Vein endothelial cell (primary cell): ENCODE measurements around the gene FKBP15. TPM values are rescaled to one million over a fixed set of nuclear protein-coding genes. Genes with fewer than 3 reads are reported as not detected.

Experiments used
- total RNA-seq: library from RNA; depleted of rRNA; stranded (reverse); fragments of >200 nt; gene quantifications from 2 replicates; pipeline ENCODE4 v1.2.3, GENCODE V29; 2012

FKBP15 gene, protein sequence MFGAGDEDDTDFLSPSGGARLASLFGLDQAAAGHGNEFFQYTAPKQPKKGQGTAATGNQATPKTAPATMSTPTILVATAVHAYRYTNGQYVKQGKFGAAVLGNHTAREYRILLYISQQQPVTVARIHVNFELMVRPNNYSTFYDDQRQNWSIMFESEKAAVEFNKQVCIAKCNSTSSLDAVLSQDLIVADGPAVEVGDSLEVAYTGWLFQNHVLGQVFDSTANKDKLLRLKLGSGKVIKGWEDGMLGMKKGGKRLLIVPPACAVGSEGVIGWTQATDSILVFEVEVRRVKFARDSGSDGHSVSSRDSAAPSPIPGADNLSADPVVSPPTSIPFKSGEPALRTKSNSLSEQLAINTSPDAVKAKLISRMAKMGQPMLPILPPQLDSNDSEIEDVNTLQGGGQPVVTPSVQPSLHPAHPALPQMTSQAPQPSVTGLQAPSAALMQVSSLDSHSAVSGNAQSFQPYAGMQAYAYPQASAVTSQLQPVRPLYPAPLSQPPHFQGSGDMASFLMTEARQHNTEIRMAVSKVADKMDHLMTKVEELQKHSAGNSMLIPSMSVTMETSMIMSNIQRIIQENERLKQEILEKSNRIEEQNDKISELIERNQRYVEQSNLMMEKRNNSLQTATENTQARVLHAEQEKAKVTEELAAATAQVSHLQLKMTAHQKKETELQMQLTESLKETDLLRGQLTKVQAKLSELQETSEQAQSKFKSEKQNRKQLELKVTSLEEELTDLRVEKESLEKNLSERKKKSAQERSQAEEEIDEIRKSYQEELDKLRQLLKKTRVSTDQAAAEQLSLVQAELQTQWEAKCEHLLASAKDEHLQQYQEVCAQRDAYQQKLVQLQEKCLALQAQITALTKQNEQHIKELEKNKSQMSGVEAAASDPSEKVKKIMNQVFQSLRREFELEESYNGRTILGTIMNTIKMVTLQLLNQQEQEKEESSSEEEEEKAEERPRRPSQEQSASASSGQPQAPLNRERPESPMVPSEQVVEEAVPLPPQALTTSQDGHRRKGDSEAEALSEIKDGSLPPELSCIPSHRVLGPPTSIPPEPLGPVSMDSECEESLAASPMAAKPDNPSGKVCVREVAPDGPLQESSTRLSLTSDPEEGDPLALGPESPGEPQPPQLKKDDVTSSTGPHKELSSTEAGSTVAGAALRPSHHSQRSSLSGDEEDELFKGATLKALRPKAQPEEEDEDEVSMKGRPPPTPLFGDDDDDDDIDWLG
- 24.2 and 28.8 TPM in 2 replicates for total RNA-seq

DNA sequence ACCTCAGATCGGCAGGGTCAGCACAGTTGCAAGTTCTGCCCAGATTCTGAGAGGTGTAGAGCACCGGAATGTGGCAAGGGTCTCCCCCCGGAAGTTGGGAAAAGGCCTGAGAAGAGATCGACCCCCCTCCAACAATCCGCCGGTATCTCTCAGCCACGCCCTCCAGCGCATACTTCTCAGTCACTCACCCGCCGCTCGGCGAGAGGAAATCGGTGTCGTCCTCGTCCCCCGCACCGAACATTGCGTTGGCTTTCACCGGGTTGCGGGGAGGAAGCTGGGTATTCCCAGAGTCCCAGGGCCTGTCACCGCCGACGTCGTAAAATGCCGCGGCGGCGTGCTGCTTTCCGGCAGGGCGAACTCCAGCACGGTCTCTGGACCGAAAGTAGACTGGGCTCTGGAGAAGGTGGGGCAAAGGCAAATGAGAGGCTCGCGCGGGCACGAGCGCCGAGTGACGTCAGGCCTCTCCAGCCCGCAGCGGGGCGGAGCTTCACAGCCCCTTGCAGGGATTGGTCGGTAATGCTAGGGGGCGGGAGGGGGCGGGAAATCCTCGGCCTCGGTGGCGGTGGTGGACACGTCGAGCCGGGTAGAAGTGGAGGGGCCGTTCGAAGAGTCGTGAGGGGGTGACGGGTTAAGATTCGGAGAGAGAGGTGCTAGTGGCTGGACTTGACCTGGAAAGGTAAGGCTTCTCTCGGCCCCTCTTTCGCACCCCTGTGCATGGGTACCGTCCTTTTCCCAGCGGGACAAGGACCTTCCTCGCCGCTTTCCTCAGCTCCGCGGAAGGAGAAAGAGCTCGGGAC lies at the start of gene FKBP15, which contains the start of gene SLC31A1:
TSS of gene FKBP15 (minus strand) at position 275 of the 797 bp plus-strand sequence. CDS start at position 241, 34 bp downstream.
TSS of gene SLC31A1 (plus strand) at position 542 of the 797 bp plus-strand sequence. CDS start 34,605 bp downstream, outside the sequence.

DNA sequence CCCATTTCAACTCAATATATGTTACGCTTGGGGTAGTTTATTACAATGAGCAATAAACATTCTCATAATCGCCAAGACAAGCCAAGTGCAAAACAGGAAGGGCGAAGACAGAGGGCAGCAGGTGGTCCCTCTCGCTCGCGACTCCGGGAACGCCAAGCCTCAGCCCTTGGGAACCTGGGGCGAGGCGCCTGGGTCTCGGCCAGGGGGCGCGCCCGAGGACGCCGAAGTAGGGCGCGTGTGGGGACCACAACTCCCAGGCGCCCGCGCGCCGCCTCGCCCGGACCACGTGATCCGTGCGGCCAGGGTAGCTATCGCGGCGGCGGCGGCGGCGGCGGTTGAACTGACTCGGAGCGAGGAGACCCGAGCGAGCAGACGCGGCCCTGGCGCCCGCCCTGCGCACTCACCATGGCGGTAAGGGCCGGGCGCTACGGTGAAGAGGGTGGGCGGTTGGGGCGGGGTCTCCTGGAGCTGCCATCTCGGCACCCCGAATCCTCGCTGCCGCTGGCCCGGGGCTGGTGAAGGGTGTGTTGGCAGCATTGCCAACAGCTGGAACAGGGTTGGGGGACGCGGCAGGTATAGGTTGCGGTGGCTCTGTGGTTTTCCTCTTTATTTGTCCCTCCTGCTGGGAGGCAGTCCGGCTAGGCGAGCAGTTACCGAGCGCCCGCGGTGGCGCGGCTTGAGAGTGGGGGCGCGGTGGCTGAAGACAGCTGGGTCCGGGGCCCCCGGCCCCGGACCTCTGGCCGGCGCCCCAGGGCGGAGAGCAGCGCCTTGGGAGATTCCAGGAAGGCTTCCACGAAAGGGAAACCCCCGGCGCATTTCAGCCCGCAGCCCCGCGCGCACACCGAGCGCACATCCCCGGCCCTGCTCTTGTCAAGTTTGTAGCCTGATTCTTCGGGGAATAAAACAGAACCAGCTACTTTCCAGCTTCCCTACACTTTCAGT lies 70.1 kb downstream of the FKBP15 start, which contains the start of gene SLC31A2:
TSS of gene SLC31A2 (plus strand) at position 338 of the 942 bp plus-strand sequence. CDS start at position 406, 68 bp downstream.

Other genes with a start within 250 kb of the FKBP15 start
- gene ZNF883, start 209.1 kb downstream of the FKBP15 start, total RNA-seq = 0.48 and 0.65 TPM in 2 replicates
- gene ZFP37, start 164.6 kb downstream of the FKBP15 start, total RNA-seq = 1.1 and 1.3 TPM in 2 replicates
- gene SLC31A2, start 70.3 kb downstream of the FKBP15 start, total RNA-seq = 5.6 and 6.6 TPM in 2 replicates
- gene SLC31A1, start 267 bp upstream of the FKBP15 start, total RNA-seq = 18.0 TPM in 2 replicates
- gene CDC26, start 54.3 kb upstream of the FKBP15 start, total RNA-seq = 32.9 and 34.3 TPM in 2 replicates
- gene PRPF4, start 54.4 kb upstream of the FKBP15 start, total RNA-seq = 23.2 and 28.2 TPM in 2 replicates
- gene RNF183, start 82.1 kb upstream of the FKBP15 start, total RNA-seq = not detected in 2 replicates
- 0.29 and 0.33 TPM in 2 replicates for gene WDR31, start 119.0 kb upstream of the FKBP15 start, total RNA-seq
- not detected in 2 replicates for gene BSPRY, start 128.3 kb upstream of the FKBP15 start, total RNA-seq
- gene HDHD3, start 155.7 kb upstream of the FKBP15 start, total RNA-seq = 7.5 and 9.2 TPM in 2 replicates
- gene ALAD, start 180.0 kb upstream of the FKBP15 start, total RNA-seq = 13.4 and 14.3 TPM in 2 replicates
- gene POLE3, start 189.4 kb upstream of the FKBP15 start, total RNA-seq = 52.3 and 63.3 TPM in 2 replicates
- 1.2 and 1.3 TPM in 2 replicates for gene C9orf43, start 189.5 kb upstream of the FKBP15 start, total RNA-seq
- 360 and 441 TPM in 2 replicates for gene RGS3, start 242.4 kb upstream of the FKBP15 start, total RNA-seq